ENCODE results near the gene RILPL1.
"Not testable (repeated sequence)": the region's sequence is repeated elsewhere in the genome, so short reads cannot be mapped to it uniquely, and the experiment has no call there.

Gene RILPL1, protein sequence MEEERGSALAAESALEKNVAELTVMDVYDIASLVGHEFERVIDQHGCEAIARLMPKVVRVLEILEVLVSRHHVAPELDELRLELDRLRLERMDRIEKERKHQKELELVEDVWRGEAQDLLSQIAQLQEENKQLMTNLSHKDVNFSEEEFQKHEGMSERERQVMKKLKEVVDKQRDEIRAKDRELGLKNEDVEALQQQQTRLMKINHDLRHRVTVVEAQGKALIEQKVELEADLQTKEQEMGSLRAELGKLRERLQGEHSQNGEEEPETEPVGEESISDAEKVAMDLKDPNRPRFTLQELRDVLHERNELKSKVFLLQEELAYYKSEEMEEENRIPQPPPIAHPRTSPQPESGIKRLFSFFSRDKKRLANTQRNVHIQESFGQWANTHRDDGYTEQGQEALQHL

DNA sequence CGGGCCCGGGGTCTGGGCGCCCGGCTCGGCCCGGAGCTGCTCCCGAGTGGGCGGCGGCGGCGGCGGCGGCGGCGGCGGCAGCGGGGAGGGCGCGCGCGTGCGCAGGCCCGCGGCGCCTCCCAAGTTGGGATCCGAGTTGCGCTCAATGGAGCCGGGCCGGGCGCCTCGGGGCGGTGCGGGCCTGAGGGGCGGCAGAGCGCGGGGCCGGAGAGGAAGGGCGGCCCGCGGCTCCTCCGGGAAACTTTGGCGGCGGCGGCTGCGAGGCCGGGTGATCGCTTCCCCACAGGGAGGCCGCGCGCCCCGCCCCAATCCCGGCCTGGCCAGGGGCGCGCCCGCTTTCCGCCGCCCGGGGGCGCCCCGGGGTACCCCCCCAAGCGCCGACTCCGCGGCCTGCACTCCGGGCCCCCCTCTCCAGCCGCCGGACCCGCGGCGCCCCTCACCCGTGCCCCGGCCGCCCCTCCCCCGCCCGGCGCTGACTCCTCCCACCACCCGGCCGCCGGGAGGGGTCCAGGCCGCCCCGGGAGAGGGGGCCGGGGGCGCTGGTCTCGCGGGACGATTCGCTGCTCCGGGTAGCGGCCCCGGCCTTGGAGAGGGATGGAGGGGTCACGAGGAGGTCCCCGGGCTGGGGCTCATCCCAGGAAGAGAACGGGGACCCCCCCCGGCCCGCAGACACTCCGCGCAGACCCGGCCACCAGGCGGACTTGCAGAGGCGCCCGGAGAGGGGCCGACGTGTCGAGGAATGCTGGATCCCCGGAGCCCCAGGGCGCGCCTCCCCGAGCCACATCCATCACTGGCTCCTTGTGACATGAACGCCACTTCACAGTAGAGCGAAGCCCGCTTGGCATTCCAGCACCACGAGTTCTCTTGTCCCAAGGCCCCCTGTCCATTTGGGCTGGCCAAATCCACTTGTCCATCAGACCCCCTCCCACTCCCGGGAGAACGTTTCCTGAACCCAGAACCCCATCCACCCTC is at the start of gene RILPL1:
TSS of gene RILPL1 (minus strand) at position 48 of the 972 bp plus-strand sequence. CDS start 237 bp downstream, outside the sequence.
- DNase-seq: peak; percentile 47

DNA sequence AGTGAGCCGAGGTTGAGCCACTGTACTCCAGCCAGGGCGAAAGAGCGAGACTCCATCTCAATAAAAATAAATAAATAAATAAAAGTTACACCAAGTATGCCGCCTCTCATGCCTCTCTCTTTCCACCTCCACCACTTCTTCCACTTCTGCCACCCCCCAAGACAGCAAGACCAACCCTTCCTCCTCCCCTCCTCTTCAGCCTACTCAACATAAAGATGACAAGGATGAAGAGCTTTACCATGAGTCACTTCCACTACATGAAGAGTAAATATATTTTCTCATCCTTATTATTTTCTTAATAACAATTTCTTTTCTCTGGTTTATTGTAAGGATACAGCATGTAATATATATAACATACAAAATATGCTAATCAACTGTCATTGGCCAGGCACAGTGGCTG is 47.3 kb upstream of the RILPL1 start:
- DNase-seq: no peak

DNA sequence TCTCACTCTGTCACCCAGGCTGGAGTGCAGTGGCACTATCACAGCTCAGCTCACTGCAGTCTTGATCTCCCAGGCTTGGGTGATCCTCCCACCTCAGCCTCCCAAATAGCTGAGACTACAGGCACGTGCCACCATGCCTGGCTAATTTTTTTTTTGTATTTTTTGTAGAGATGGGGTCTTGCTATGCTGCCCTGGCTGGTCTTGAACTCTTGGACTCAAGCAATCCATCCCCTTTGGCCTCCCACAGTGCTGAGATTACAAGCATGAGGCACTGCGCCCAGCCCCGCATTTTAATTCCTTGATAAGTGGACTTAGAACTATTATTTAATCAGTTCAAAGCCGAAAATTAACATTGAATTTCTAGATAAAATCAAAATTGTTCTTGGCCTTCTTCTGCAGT is 45.3 kb upstream of the RILPL1 start:
- not testable (repeated sequence) for DNase-seq

DNA sequence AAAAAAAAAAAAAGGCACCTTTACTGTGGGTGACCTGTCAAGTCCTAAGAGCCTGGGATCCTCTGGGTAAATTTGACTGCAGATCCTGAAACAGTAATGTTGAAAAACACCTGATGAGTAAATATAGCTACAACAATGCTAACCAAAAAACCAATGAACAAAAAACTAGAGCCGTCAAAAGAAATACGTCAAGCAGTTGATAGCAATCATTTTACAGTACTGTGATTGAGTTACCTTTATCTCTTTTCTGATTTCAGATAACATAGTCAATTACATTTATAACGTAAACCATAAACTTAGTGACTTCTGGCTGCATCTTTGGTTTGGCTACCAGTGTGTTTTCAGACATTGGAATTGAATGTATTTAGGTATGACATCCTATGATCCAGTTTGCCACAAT is 44.7 kb upstream of the RILPL1 start:
- no peak for DNase-seq

DNA sequence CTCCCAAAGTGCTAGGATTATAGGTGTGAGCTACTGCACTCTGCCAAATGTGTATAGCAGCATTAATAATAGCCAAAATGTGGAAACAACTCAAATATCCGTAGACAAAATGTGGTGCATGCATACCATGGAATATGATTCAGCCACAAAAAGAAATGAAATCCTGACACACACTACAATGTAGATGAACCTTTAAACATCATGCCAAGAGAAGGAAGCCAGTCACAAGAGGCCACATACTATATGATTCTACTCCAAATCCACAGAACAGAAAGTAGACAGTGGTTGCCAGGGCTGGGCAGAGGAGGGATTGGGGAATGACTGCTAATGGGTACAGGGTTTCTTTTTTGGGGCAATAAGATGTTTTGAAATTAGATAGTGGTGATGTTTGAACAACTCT is 43.1 kb upstream of the RILPL1 start:
- no peak for DNase-seq

DNA sequence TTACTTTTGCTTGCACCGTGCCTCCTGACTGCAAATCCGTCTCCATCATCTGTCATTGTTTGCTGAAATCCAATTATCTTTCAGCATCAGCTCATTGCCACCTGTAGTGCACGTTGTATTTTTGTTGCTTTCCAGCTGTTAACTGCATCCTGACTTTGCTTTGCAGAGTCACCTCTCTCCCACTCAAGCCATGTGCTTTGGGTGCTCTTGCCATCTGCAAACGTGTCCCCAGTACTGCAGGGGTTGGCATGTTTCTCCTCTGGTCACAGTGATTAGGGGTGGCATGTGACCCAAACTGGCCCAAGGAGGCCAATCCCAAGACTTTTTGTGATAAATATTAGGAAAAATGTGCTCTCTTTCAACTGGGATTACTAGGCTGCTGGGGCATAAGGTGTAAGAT is 40.4 kb upstream of the RILPL1 start:
- DNase-seq: no peak

DNA sequence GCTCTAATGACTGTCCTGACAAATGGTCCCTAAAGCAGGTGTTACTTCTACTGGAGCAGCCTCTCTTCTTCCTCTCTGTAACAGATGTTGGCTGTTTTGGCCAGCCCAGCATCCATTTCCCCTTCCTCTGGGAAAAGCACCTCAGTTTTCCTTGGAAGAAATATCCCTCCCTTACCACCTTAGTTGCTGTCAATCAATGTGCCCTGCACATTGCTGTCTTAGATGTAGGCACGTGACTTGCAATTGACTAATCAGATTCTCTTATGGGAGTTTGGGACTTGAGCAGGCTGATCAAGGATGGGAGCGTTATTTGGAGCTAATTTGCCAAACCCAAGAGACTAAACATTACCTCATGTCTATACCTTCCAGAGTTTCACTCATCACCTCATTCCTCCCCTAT is 38.9 kb upstream of the RILPL1 start:
- no peak for DNase-seq

DNA sequence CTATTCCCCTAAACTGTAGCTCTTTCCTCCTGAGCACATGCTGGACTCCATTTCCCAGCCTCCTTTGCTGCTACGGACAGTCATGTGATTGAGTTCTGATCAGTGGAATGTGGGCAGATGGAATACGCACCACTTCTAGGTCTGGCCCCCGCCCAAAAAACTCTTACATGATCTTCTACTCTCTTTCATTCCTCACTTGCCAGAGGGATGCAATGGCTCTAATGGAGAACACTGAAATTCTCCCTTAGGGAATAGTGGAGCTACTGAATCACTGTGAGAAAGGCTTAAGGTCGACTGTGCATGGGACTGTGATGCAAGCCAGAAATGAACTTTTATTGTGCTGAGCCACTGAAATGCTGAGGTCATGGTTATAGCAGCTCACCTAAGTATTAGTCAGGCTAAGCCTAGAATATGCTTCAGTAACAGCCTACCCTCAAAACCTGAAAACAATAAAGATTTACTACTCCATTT is 37.9 kb upstream of the RILPL1 start:
- DNase-seq: no peak

DNA sequence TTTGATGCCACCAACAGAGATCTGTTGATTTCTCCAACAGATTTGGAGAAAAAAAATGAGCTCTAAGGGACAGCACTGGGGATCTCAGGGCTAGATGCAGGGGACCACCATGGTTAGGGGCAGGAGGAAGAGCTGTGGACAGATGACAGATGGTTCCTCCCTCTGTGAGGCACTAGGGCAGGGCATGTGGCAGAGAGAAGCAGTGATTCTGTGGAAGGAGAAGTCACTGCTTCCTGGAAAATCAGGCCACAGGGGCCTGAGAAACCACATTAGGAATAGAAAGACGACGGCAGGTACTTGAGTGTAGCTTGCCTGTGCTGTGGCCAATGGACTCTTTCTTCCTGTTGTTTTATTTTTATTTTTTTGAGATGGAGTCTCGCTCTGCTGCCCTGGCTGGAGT is 25.9 kb upstream of the RILPL1 start:
- no peak for DNase-seq

DNA sequence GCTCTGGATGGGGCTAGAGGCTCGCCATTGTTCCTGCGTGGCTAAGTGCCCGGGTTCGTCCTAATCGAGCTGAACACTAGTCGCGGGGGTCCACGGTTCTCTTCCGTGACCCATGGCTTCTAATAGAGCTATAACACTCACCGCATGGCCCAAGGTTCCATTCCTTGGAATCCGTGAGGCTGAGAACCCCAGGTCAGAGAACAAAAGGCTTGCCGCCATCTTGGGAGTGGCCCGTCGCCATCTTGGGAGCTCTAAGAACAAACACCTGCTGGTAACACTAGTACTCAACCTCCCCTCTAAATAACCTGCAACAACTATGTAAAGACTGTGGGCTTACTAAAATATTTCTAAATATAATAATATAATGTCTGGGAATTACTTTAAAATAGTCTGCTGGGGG is 25.0 kb upstream of the RILPL1 start:
- not testable (repeated sequence) for DNase-seq

DNA sequence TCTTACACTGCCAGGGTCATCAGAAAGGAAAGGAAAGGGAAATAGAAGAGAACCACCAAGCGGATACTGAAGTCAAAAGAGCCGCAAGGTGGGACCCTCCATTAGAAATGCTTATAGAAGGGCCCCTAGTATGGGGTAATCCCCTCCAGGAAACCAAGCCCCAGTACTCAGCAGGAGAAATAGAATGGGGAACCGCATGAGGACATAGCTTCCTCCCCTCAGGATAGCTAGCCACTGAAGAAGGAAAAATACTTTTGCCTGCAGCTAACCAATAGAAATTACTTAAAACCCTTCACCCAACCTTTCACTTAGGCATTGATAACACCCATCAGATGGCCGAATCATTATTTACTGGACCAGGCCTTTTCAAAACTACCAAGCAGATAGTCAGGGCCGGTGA is 21.3 kb upstream of the RILPL1 start:
- DNase-seq: not testable (repeated sequence)

DNA sequence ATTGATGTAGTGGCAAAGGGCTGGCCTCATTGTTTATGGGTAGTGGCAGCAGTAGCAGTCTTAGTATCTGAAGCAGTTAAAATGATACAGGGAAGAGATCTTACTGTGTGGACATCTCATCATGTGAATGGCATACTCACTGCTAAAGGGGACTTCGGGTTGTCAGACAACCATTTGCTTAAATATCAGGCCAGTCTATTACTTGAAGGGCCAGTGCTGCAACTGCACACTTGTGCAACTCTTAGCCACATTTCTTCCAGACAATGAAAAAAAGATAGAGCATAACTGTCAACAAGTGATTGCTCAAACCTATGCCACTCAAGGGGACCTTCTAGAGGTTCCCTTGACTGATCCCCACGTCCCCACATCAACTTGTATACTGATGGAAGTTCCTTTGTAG is 20.6 kb upstream of the RILPL1 start:
- DNase-seq: not testable (repeated sequence)

DNA sequence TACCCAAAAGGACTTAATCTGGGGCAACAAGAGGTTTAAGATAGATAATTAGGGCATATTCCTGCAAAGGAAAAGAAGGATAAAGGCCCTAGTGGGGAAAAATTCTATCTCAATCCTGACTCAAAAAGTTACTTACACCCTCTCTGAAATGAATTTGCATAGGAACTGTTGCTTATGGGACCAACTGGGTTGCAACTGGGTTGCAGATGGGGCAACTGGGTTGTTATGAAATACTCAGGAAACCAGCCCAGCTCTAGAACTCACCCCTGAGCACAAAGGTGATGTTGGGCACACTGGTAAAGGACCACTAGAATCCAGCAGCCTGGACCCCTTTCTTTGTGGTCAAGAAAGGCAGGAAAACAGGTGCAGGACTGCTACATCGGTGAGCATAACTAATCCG is 17.2 kb upstream of the RILPL1 start:
- DNase-seq: no peak

DNA sequence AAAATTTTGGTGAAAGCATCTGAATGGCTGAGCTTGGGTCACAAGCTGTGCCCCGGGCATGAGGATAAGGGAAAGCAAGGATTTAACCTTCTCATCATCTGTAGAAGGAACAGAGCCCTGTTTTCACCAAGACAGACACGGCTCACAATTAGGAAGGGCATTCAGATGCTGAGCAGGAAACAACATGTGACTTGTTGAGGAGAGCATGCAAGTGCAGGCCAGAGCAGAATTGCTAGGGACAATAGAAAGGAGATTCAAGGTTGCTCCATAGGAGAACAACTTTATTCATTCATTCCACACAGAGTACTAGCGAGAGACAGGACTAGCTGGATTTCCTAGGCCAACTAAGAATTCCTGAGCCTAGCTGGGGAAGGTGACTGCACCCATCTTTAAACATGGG is 14.6 kb upstream of the RILPL1 start:
- no peak for DNase-seq

DNA sequence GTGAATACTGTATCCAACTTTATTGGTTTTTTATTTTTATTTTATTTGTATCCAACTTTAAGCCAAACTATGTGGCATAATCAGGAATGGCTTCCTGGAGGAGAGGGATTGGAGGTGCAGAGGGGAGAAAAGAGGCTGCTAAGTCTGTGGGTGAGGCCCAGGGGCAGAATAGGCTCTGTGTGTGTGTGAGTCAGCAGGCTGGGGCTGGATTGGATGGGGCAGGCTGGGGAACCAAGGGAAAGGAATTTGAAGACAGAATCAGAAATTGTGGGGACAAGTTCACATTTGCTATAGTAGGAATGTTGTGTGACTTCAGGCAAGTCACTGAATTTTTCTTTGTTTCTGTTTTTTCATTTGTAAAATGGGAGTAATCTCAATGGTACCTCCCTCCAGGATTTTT is 12.8 kb upstream of the RILPL1 start:
- no peak for DNase-seq

DNA sequence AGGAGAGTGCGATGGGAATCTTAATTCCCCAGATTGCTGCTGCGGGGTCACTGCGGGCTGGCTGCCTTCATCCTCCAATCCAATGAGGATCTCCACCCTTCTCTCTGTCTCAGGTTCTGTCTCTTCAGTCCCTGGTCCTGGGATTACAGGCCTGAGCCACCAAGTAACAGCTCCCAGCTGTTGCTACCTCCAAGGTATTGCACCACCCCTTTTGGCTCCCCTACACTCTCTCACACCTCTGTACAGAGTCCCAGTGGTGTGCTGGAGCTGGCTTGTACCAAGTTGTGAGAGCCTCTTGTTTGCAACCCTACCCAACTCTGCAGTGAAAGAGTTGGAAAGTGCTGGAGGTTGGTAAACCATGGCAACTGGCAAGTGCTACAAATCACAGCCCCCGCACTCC is 10.0 kb upstream of the RILPL1 start:
- no peak for DNase-seq

DNA sequence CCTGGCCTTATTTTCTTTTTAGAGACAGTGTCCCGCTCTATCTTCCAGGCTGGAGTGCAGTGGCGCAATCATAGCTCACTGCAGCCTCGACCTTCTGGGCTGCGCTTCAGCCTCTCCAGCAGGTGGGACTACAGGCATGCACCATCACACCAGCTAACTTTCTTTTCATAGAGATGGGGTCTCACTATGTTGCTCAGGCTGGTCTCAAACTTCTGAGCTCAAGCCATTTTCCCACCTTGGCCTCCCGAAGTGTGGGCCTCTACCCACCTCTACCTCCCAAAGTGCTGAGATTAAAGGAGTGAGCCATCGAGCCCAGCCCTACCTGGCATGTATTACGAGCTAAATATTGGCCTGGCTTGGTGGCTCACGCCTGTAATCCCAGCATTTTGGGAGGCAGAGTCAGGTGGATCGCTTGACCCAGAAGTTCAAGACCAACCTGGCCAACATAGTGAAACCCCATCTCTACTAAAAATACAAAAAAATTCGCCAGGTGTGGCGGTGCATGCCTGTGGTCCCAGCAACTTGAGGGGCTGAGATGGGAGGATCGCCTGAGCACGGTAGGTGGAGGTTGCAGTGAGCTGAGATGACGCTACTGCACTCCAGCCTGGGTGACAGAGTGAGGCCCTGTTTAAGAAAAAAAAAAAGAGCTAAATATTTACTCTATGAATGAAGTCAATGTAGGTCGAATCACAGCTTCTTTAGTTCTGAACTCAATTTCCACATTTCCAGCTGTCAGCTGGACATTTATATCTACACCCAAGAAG is 7.6 kb upstream of the RILPL1 start:
- no peak for DNase-seq

DNA sequence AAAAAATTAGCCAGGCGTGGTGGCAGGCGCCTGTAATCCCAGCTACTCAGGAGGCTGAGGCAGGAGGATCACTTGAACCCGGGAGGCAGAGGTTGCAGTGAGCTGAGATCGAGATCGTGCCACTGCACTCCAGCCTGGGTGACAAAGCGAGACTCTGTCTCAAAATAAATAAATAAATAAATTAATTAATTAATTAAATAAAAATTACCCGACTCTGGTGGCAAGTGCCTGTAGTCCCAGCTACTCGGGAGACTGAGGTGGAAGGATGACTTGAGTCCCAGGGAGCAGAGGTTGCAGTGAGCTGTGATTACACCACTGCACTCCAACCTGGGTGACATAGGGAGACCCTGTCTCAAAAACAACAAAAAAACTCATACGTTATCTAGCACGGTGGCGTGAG is 2.4 kb upstream of the RILPL1 start:
- DNase-seq: not testable (repeated sequence)

DNA sequence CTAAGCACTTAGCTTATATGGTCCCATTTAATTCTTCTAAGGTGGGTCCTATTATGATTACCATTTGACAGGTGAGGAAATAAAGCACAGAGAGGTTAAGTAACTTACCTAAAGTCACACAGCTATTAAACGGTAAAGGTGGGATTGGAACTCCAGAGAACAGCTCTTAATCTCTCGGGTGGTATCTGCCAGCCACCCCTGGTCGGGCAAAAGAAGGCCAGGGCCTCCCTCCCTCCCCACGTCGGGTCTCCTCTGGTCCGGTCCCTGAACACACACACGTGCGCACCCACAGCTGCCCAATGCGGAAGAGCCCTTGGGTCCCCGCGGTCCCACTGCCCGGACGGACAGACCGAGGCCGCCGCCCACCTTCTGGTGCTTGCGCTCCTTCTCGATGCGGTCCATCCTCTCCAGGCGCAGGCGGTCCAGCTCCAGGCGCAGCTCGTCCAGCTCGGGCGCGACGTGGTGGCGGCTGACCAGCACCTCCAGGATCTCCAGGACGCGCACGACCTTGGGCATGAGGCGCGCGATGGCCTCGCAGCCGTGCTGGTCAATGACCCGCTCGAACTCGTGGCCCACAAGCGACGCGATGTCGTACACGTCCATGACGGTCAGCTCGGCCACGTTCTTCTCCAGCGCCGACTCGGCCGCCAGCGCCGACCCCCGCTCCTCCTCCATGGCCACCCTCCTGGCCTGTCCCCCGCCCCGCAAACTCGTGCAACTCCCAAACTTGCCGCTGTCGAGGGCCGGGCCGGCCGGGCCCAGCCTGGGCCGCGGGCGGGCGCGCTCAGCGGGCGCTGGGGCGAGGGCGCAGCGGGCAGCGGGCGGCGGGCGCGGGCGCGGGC is 490 bp downstream of the RILPL1 start:
- peak; percentile 20 for DNase-seq

DNA sequence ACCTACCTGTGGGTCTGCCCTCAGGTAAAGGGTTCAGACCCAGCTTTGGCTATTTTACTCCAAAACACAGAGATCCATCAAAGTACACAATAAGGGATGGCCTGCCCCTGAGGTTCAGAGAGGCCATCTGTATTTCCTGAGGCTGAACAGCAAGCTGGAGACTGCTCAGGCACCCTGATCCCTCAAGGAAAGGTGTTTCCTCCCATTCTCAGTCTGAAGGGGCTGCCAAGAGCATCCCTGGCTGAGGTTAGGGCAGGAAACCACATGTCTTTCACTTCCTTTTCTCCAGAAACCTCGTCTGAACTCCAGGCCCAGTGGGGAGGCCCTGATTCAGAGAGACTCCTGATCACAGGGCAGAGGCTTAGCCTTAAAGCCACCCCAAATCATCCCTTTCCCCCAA is 1.5 kb downstream of the RILPL1 start:
- no peak for DNase-seq

DNA sequence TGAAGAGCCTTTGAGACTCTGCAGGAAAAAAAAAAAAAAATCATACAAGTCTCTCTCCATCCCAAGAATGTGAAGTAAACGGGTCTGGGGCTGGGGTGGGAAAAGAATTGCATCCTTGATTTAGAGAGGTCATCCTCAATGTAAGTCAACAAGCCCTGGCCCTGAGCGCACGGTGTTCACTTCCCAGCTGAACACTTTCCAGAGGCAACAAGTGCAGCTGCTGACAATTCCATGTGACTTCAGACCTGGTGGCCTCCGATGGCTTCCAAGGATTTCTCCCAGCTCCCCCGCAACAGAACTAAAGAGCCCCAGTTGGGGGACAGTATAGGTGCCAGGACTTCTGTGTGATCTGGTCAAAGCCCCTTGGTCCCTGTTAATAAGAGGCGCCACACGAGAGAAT is 2.4 kb downstream of the RILPL1 start:
- no peak for DNase-seq

DNA sequence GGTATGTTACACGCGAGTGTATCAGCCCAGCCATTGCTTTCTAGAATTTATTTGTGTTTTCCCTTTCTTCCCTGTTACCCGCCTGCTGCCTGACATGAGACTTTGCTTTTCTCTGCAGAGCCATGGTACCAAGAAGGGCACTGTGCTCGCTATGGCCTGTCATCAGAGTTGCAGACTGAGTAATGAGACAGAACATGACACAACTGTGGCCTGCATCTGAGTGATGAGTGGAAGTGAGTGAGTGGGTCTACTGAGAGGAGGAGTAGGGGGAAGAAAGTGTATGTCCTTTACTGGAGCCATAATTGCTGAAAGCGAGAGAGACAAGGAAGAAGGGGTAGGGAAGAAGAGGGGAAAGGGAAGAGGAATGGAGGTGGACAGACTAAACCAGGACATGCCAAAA is 2.9 kb downstream of the RILPL1 start:
- no peak for DNase-seq

All from NCI-H510A treated with DMSO at 0.1 percent for 48 hours (cell line).